CMK (cell line): ENCODE measurements around the gene ZDHHC18.
"Not testable (repeated sequence)": the region's sequence is repeated elsewhere in the genome, so short reads cannot be mapped to it uniquely, and the experiment has no call there.

ENCODE experiments used
- DNase-seq: peaks from one replicate; pipeline ENCODE4 v3.0.0-alpha.2; 2010; ENCODE audit warnings: low read depth

ZDHHC18 gene

DNA sequence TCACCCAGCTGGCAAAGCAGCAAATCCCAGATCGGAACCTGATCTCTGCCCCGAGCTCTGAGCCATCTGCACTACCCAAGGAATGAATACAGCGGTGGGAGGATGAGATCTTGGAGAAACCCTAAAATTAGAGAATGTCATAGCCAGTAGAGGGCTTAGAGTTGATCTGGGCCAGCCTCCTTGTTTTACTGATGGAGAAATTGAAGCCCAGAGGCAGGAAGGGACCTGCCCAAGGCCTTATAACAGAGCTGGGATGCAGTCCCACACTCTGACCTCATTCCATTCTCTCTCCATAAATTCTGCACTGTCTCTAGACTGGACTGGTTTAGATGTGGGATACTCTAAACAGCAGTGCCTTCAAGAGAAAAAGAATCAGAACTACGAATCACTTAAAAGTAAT, 31.7 kb downstream of the ZDHHC18 start:
- no peak for DNase-seq

DNA sequence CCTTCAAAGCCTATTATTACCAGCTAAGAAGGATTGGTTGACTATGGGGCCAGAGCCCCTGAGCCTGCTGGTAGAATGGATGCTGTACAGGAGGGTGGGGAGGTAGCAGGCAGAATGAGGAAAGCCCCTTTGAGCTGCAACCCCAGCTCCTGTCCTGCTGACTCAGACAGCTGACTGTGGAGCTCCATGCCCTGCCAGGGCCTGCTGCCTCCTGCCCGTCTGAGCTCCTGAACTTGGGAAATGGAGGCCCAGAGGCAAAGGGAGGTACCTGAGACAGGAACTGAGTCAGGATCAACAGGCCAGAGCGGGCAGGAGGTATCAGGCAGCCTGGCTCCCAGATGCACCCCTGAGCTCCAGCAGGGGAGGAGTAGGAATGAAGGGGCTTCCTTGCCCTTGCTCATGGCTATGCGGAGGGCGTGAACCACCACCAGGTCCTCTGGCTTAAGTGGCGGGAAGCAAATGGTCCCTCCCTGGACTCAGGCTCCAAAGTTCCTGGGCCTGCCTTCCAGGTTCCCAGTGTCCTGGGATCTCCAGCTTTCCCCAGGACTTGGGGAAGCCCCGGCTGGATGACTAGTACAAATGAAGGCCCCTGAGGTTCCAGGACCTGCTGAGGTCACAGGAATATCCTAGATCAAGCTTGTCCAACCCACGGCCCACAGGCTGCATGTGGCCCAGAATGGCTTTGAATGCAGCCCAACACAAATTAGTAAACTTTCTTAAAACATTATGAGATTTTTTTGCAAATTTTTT, 32.6 kb downstream of the ZDHHC18 start:
- DNase-seq = no peak

DNA sequence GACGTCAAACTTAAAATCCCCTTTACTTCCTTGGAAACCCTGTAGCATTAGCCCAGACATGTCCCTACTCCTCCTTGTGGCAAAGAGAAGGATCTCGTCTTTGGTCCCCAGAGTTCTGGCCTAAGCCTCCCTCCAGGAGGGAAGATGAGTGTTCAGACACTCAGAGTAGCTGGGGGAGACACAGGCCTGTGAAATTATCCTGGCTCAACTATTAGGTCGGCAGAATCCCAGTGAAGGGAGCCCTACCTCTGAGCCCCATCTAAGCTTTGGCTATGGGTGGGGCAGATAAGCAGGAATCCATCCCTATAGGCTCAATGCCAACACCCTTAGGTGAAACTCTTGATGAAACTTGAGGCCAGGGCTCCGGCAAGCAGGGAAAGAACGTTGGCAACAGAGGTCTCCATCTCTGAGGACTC, 34.8 kb downstream of the ZDHHC18 start:
- no peak for DNase-seq

DNA sequence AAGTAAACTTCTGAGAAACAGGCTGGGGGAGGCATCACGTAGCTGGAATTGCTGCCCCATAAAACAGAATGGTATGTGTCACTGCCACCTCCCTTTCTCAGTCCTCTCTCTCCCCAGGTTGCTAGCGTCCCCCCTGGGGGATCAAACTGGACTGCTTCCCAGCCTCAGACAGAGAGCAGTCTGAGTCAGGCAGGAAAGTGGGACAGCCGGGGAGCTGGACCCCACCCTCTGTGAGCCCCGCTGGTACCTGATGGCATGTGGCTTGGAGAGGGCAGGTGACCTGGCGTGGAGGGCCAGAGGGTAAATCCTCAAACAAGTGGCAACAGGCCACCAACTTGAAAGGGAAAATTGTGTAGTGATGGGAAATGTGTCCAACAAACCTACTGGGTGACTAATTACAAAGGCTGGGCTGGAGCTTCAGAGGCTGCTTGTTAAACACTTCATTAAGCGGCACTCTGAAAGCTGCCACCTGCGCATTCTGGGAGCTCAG, 35.4 kb downstream of the ZDHHC18 start:
- no peak for DNase-seq

DNA sequence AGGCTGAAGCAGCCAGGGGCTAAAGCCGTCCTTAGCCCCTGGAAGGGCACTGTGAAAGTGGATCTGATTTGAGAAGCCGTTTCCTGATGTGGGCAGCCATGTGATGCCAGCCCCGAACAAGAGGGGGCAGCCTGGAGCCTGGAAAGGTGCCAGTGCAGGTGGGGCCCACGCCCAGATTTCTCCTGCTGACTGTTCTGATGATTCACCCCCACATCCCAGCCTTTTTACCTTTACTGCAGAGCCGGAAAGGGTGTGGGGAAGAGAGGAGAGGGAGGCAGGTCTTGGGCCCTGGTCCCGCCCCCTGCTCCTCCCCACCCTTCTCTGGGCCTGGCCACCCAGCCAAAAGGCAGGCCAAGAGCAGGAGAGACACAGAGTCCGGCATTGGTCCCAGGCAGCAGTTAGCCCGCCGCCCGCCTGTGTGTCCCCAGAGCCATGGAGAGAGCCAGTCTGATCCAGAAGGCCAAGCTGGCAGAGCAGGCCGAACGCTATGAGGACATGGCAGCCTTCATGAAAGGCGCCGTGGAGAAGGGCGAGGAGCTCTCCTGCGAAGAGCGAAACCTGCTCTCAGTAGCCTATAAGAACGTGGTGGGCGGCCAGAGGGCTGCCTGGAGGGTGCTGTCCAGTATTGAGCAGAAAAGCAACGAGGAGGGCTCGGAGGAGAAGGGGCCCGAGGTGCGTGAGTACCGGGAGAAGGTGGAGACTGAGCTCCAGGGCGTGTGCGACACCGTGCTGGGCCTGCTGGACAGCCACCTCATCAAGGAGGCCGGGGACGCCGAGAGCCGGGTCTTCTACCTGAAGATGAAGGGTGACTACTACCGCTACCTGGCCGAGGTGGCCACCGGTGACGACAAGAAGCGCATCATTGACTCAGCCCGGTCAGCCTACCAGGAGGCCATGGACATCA, 36.5 kb downstream of the ZDHHC18 start, which contains the start of gene SFN:
Gene SFN, plus strand, starts transcription at position 369 of the 904 bp plus-strand sequence. Its CDS starts 64 bp downstream, at position 433.
- no peak for DNase-seq

DNA sequence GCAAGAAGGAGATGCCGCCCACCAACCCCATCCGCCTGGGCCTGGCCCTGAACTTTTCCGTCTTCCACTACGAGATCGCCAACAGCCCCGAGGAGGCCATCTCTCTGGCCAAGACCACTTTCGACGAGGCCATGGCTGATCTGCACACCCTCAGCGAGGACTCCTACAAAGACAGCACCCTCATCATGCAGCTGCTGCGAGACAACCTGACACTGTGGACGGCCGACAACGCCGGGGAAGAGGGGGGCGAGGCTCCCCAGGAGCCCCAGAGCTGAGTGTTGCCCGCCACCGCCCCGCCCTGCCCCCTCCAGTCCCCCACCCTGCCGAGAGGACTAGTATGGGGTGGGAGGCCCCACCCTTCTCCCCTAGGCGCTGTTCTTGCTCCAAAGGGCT, 37.2 kb downstream of the ZDHHC18 start:
- DNase-seq = no peak

DNA sequence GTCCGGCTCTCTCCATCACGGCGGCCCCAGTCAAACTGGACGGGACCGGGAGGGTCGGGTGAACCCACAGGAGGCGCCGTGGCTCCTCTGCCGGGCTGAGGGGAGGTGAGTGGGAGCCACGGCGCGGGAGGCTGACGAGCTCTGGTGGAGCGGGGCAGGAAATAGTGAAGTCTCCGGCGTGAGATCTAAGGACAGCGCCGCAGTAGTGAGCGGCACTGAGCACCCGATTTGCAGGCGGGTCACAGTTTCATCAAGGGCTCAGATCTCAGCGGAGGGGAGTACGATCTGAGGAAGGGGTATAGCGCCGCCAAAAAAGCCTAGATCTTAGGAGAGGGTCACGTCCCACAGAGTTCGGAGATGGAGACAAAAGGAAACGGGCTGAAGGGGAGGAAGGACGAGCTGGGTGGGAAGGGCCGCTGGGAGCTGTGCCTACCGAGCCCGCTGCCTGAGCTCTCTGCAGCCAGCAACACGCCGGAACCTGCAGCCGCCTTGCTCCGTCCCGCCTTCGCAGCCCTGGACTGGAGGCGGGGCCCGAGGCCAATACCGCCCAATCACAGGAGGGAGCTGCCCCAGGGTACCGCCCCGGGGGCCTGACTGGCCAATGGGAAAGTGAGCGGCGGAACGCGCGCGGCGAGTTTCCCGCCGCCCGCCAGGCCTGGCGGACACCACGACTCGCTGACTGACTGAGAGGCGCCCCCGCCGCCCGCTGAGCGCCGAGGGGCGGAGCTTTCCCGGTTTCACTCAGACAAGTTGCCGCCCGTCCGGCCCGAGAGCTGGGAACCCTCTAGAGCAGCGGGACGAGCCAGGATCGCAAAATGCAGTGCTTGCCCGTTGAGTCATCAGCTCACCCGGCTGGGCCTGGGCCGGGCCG, 38.4 kb downstream of the ZDHHC18 start:
- DNase-seq = peak; percentile 94

DNA sequence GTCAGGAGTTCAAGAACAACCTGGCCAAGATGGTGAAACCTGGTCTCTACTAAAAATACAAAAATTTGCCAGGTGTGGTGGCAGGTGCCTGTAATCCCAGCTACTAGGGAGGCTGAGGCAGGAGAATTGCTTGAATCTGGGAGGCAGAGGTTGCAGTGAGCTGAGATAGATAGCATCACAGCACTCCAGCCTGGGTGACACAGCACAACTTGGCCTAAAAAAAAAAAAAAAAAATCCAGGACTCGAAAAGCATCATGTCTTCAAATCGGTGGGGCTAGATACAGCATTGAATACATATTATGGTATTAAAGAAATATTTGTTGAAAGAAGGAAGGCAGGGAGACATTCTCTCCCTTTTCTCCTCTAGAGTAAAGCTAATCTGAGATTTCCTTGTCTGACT, 46.6 kb downstream of the ZDHHC18 start:
- not testable (repeated sequence) for DNase-seq

DNA sequence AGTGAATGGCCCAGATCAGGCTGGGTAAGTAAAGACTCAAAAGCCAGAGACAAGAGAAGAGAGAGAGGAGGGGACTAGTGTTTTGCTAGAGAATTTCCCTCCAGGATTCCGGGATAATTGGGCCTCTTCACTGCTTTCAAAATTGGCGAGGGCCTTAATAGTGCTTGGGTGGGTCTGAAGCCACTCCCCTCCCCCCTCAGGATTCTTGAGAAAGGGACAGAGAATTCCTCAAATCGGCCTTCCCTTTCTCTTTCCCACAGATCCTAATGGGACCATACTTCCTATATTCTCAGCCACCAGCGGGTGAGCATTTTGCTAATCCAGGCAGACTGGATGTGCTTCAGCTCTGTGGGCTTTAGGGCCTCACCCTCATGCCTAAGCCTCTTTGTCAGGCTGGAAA, 48.4 kb downstream of the ZDHHC18 start:
- DNase-seq = no peak

DNA sequence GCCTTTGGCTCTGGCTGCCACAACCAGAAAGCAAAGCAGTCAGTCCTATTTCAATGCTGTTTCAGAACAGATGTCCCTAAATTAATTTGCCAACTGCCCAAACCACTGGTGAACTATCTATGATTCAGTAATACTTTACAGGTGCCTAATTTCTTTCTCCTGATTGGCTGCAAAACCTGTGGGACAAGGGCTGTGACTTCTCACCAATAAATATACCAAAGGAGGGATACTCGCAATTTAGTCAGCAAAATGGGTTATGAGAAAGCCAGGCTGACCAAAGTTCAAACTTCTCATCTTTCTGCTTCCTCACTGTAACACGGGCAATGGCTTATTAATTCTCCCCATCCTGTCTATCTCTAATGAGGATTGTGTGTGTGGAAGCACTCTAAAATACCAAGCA, 50.8 kb downstream of the ZDHHC18 start:
- no peak for DNase-seq

DNA sequence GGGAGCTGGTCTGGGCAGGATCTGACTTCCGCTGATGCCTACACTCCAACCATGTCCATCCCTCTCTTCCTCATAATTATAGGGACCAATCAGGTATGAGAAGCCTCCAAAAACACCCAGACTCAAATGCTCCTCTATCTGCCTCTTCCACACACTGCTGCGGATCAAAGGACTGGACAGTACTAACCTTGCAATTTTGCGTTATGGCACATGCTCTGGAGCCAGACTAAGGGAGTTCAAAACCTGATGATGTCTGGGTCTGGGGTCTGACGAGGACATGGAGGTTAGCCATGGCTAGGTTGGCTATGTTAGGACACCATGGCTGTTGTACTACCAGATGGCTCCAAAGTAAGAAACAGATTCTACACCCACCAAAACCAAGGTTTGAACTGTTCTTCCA, 53.3 kb downstream of the ZDHHC18 start:
- no peak for DNase-seq

DNA sequence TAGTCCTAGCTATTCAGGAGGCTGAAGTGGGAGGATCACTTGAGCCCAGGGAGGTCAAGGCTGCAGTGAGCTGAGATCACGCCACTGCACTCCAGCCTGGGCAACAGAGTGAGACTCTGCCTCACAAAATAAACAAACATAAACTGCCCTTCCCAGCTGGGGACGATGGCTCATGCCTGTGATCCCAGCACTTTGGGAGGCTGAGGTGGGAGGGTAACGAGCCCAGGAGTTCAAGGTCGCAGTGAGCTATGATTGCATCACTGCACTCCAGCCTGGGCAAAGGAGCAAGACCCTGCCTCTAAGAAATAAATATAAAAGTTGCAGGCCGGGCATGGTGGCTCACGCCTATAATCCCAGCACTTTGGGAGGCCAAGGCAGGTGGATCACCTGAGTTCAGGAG, 55.1 kb downstream of the ZDHHC18 start:
- DNase-seq = not testable (repeated sequence)

DNA sequence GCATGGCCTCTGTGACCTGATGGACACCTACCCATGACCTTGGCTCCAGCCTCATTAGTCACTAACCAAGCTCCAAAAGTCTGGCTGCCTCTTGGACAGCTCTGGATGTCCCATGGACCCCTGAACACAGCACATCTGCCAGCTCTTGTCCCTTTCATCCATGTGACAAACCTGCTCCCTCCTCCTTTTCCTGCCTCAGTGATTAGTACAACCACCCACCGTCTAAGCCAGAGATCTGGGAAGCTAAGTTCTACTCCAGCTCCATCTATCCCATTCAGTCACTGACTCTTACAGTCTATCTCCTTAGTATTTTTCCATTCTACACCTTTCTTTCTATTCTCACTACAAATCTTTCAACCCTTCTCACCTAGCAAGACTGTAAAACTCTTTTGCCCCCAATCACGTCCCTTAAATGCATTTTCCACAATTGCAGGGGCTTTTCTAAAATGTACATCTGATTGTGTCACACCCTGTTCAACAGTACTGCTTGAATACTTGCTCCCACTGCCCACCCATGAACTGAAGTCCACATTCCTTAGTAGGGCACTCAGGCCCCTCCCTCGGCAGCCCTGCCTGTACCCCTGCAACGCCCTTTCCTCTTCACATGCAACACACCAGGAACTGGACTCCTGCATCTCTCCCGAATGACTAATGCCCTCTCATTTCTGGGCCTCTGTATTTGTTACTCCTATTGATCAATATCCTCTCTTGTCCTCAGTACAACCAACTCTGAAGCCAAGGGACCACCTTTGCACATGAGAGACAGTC, 56.4 kb downstream of the ZDHHC18 start:
- no peak for DNase-seq

DNA sequence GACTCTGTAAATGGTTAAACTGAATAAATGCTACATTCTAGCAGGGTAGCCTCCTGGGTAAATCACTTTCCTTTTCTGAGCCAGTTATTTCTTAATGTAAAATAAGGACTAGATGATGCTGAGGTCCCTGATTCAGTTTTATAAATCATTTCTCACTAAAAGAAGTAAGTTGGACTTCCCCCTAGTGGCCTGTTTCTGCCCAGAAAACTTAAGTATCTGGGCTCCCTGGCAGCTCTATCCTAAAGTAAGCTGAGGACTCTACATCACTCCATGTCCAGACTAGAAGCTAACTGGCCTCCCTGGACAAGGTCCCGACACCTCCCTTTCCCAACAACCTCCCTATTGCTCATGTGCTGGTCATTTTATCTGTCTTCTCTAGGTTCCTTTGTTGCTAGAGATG, 60.6 kb downstream of the ZDHHC18 start:
- no peak for DNase-seq

DNA sequence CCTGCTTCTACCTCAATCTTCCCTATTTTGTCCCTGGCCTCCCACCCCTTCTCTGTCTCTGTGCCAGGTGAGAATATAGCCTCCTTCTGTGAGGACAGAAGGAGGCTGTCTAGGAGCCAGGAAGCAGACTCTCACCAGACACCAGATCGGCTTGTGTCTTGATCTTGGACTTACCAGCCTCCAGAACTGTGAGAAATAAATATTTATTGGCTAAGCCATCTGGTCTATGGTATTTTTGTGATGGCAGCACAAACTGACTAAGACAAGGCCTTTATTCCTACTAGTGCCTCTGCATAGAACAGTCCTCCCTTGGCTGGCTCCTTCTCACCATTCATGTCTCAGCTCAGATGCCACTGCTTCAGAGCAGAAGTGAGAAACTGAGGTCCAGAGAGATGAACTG, 61.7 kb downstream of the ZDHHC18 start:
- no peak for DNase-seq

DNA sequence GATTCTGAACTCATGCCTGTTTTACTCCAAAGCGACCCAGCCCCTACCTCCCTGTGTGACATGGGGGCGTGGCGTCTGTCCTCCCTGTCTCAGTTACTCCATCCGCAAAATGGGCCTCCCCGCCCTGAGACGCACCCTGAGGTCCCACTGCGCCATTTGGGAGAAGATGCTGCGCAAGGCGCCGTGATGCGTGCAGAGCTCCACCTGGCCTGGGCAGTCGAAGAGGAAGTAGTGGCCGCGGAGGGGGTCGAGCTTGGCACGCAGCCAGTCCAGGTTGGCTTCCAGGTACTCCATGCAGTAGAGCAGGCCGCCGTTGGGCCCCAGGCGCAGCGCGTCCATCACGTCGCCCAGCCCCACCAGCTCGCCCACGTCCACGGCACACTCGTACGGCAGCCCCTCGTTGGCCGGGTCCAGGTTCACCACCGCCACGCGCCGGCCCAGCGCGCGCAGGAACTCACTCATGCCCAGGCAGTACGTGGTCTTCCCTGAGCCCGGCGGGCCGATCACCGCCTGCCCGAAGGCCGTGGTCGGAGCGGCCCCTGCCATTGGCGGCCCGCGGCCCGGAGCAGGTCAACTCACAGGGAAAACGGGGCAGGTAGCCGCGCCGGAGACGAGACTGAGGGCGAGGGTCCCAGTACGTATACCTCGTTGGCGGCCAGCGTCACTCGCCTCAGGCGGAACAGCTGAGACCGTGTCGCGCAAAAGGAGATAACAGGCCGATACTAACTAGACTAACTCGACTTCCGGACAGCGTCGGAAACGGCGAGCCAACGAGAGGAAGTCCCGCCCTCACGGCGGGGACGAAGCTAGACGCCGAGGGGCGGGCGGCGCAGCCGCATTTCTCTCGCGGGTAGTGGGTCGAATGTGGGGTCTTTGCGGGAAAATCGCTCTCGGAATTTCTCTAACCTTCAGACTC, 63.3 kb downstream of the ZDHHC18 start, which contains the start of gene GPN2:
Gene GPN2, minus strand, starts transcription at position 733 of the 916 bp plus-strand sequence. Its CDS starts 187 bp downstream, at position 546.
- DNase-seq = peak; percentile 81

DNA sequence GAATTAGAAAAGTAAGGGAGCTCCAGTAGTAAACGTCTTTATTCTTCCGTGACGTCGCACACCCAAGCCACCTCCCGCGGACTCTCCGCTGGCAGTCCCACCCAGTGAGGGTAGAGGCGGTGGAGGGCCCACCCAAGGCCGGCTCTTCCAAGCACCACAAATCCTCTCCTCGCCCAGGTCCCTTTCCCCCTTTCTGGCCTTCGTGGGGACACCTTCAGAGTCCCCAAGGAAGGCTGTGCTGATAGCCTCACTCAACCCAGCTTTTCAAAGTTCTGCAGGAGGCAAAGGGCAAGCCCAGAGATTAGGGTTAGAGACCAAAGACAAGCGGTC, 63.9 kb downstream of the ZDHHC18 start:
- no peak for DNase-seq

DNA sequence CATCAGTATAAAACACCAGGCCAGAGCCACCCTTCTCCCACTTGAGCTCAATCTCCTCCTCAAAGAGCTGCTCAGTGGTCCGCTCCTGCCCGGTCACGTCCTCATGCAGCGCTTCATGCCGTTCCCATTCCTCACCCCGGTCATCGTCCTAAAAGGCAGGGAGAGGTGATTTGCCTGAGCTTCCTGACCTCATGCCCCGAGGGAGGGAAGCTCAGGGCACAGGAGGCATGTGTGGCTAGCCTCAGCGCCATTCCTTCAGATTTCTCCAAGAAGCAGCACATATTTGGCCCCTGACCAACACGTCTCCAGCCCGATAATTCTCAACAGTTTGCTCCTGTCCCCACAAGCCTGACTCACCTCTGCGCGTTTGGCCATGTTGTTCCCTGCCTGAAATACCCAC, 67.8 kb downstream of the ZDHHC18 start:
- DNase-seq = no peak

DNA sequence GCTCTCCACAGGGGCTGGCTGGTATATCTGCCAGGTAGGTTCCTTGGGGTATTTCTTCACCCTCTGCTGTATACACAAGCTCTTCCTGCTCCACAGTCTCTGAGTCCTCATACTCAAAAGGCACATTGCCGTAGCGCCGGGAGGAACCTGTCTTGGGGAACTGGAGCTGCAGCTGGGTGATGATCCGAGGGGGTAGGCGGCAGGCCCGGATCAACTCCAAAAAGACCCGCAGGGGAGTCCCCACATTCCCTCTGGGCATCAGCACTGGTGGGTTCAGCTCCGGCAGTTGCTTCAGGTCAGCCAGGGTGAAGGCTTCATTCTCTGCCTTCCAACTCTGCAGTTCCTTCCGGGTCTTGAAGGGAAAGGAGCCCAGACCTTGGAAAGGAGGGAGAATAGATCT, 70.9 kb downstream of the ZDHHC18 start:
- DNase-seq = no peak
